GM12875 (cell line): ENCODE measurements around the gene TTC12.

Source experiments
- H3K4me3 ChIP-seq: one replicate; pipeline ENCODE4 v1.5.1; 2011; ENCODE audit warnings: low read depth, low read length, control low read depth
- TF ChIP-seq, protein P1 (sequence below): IDR thresholded peaks from 2 replicates; pipeline ENCODE4 v1.5.1; 2011; ENCODE audit warnings: low read depth, mild to moderate bottlenecking, control low read depth, inconsistent platforms, low read length, moderate library complexity, borderline replicate concordance; ENCODE audit not compliant: insufficient read depth

The TTC12 gene

DNA sequence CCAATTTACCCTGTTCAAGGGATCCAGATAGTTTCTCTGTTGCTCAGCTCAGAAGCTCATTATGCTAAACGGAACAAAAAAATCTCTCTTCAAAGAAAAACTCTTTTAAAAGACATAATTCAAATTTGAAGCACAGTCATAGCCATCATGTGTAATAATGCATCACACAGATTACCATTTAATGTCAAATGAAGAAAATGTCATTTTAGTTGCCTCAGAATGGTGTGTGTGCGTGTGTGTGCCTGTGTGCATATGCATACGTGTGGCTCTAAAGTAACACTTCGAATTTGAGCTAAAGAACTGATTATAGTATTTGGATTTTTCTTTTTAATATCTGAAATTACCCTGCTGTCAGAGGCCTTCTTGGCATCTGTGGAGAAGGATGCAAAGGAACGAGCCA lies 9.9 kb downstream of the TTC12 start:
- H3K4me3 ChIP-seq, result no peak overlapping the region
- TF ChIP-seq, protein P1, sequence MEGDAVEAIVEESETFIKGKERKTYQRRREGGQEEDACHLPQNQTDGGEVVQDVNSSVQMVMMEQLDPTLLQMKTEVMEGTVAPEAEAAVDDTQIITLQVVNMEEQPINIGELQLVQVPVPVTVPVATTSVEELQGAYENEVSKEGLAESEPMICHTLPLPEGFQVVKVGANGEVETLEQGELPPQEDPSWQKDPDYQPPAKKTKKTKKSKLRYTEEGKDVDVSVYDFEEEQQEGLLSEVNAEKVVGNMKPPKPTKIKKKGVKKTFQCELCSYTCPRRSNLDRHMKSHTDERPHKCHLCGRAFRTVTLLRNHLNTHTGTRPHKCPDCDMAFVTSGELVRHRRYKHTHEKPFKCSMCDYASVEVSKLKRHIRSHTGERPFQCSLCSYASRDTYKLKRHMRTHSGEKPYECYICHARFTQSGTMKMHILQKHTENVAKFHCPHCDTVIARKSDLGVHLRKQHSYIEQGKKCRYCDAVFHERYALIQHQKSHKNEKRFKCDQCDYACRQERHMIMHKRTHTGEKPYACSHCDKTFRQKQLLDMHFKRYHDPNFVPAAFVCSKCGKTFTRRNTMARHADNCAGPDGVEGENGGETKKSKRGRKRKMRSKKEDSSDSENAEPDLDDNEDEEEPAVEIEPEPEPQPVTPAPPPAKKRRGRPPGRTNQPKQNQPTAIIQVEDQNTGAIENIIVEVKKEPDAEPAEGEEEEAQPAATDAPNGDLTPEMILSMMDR, result no peak

DNA sequence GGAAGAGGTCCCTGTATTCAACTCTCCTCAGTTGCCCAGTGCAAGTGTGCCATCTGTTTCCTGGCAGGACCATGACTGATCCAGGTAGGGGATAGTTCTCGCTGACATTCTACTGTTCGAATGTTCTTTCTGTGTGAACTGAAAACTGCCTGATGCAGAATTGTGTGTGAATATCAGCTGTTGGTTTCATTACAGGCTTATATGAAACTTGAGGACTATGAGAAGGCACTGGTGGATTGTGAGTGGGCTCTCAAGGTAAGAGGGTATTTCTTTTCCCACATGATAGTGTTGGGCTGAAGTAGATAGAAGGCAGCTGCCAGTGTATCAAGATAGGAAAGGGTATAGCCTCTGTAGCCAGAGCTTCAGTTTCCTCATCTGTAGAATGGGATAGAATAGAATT lies 15.3 kb downstream of the TTC12 start:
- TF ChIP-seq, protein P1, result no peak
- no peak overlapping the region for H3K4me3 ChIP-seq

DNA sequence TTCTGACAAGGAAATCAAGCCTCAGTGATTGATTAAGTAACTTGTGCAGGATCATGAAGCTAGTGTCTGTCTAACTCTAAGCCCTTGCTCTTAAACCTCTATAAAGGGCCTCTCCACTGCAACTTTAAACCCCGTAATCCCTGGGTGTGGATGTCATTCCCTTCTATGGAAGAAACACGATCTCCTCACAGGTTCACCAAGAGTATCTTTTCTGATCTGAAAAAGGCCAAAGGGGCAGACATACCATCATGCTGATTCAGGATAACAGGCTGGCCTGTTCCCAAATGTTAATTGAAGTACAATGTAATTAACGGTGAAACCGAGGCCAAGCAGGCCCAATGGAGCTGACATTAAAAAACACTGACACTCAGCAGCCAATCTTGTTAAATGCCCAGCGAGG lies 17.1 kb downstream of the TTC12 start:
- TF ChIP-seq, protein P1, result no peak
- H3K4me3 ChIP-seq, result no peak overlapping the region

DNA sequence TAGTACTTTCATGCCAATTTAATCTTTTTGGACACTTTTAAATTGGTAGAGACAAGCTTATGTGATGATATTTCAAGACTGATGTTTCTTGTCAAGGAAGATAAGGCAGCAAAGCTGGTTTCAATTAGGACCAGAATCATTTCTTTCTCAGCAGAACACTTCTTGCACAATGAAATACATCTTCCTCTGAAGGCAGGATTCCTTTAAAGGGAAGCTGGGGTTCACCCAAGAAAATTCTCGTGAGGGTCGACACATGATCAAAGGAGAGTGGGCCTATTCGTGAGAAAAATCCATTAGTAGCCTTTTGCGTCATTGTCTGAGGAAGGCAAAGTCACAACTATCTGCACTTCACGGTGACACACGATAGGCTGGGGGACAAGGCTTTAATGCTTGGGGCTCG lies 17.6 kb downstream of the TTC12 start:
- H3K4me3 ChIP-seq, result no peak overlapping the region
- TF ChIP-seq, protein P1, result no peak

DNA sequence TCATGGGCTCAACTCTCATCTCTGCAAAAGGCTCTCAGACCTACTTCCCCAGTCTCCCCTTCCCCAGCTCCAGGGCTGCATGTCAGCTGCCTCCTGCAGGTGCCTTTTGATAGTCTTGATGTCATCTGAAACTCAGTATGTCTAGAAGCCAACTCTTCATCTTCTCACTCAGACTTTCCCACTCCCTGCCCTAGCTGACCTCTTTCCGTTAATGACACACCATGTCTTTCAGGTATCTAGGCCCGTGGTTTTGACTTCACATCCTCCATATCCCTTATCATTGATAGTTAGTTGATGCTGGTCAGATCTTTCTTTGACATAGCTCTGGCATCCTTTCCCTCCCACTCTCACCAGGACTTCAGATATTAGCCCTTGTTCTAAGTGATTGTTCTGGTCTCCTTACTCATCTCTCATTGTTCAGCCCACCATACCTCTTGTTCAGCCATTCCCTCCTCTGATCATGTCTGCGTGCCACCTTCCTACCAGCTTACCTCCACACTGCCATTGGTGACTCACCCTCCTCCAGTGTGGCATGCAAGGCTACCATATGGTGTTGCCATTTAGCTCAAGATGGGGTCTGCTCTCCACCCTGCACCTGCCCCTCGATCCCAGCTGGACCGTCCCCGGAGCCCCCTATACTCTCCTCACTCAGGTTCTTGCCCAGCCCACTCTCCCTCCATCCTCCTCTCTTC lies 18.4 kb downstream of the TTC12 start:
- H3K4me3 ChIP-seq, result no peak overlapping the region
- TF ChIP-seq, protein P1, result no peak

DNA sequence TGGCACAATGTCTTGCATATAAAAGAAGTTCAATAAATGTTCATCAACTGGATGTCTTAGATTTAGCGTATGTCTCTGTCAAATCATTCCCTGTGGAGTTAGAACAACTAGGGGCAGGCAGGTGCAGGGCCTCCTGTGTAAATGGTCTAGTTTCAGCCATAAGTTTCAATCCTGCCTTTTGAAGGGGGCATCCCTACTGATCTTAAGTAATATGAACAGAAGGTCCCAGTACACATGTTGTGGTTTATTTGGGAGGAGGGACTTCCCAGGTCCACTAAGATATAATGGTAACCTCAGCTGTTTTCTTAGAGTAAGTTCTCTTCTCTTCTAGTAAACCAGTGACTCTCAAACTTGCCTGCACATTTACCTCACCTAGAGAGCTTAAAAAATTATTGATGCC lies 19.8 kb downstream of the TTC12 start:
- TF ChIP-seq, protein P1, result no peak

DNA sequence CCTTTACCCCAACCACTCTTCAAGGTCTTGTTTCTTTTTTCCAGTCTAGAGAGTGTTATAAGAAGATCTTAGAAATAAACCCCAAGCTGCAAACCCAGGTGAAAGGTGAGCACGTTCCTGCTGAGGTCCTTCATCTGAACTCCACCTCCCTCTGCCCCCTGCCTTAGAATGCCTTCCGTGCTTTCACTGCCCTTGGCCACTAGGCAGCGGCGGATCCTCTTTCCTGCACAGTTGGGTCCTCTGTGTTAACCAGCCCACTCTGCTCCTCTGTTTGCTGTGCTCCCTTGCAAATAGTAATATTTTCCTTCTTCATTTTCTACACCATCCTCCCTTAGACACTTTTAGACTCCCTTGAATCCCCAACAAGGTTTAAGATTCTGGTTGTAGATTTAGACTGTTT lies 24.3 kb downstream of the TTC12 start:
- H3K4me3 ChIP-seq, result no peak overlapping the region
- TF ChIP-seq, protein P1, result no peak

More for the DNA sequence above, 19.8 kb downstream of the TTC12 start:
- no peak overlapping the region for H3K4me3 ChIP-seq
